PC-9 (cell line): ENCODE measurements around the gene ABCF3. TPM values are rescaled to one million over a fixed set of nuclear protein-coding genes. Genes with fewer than 3 reads are reported as not detected.

ENCODE experiments used
- BruUV-seq: library from RNA; stranded (reverse); fragments of 400-500 nt; replicated peaks from 2 replicates; lab custom pipeline; 2021; lab: Mats Ljungman, UMichigan
- CTCF ChIA-PET: fragments of 300-600 bp; sonication (Branson Sonifier 250); formaldehyde crosslinking; loops from one replicate; lab custom pipeline; 2022; ENCODE audit warnings: antibody characterized with exemption; lab: Charles Lee
- POLR2A ChIA-PET: fragments of 300-600 bp; sonication (Branson Sonifier 250); formaldehyde crosslinking; loops from one replicate; lab custom pipeline; 2022; ENCODE audit warnings: antibody characterized with exemption; ENCODE audit not compliant: unreplicated experiment; lab: Charles Lee
- DNase-seq, 2 experiments: peaks; one replicate each; pipeline versions ENCODE4 v3.0.0 to v3.0.0-alpha.2; 2015 to 2022; ENCODE audit warnings: mixed read lengths in 1 of 2
- H2AFZ ChIP-seq: fragments of 200-600 bp; sonication (generic); 2 replicates; pipeline ENCODE4 v1.8.1; 2017; ENCODE audit warnings: antibody characterized with exemption
- H3F3A ChIP-seq: fragments of 200-600 bp; sonication (generic); 2 replicates; pipeline ENCODE4 v1.8.1; 2017; ENCODE audit warnings: antibody characterized with exemption, mild to moderate bottlenecking, low read depth; ENCODE audit not compliant: insufficient read depth
- H3K27ac ChIP-seq: fragments of 200-600 bp; sonication (generic); 2 replicates; pipeline ENCODE4 v1.6.1; 2016; ENCODE audit warnings: mixed run types
- H3K27me3 ChIP-seq: fragments of 200-600 bp; sonication (generic); 2 replicates; pipeline ENCODE4 v1.6.1; 2016; ENCODE audit warnings: low read depth, mixed run types; ENCODE audit not compliant: insufficient read depth
- H3K36me3 ChIP-seq: fragments of 200-600 bp; sonication (generic); 2 replicates; pipeline ENCODE4 v1.6.1; 2016; ENCODE audit warnings: low read depth, mixed run types
- H3K4me1 ChIP-seq: fragments of 200-600 bp; sonication (generic); replicated peaks from 2 replicates; pipeline ENCODE4 v1.6.1; 2016; ENCODE audit warnings: mixed run types; ENCODE audit not compliant: insufficient read depth
- H3K4me2 ChIP-seq: fragments of 200-600 bp; sonication (generic); 2 replicates; pipeline ENCODE4 v1.6.1; 2017; ENCODE audit warnings: mixed run types
- H3K4me3 ChIP-seq: fragments of 200-600 bp; sonication (generic); 2 replicates; pipeline ENCODE4 v1.6.1; 2016; ENCODE audit warnings: mixed run types
- H3K79me2 ChIP-seq: fragments of 200-600 bp; sonication (generic); 2 replicates; pipeline ENCODE4 v1.6.1; 2017; ENCODE audit warnings: low read depth, mixed run types
- H3K9me2 ChIP-seq: fragments of 200-600 bp; sonication (generic); 2 replicates; pipeline ENCODE4 v1.8.1; 2017; ENCODE audit warnings: mild to moderate bottlenecking; ENCODE audit not compliant: insufficient read depth
- H3K9me3 ChIP-seq: fragments of 200-600 bp; sonication (generic); 2 replicates; pipeline ENCODE4 v1.8.1; 2016; ENCODE audit warnings: low read depth; ENCODE audit not compliant: insufficient read depth
- H4K20me1 ChIP-seq: fragments of 200-600 bp; sonication (generic); 2 replicates; pipeline ENCODE4 v1.8.1; 2017; ENCODE audit not compliant: insufficient read depth
- CTCF ChIP-seq: fragments of 200-600 bp; sonication (generic); conservative IDR thresholded peaks from 2 replicates; pipeline ENCODE4 v1.6.1; 2017; ENCODE audit warnings: mixed run types, antibody characterized with exemption, mild to moderate bottlenecking, moderate library complexity
- EZH2 ChIP-seq: fragments of 200-600 bp; sonication (generic); IDR thresholded peaks from 2 replicates; pipeline ENCODE4 v1.8.0; 2017; ENCODE audit warnings: antibody characterized with exemption, low read depth
- intact Hi-C: fragments of 100-400 bp; cut with micrococcal nuclease; formaldehyde crosslinking; loops from one replicate; pipeline ENCODE4 v1.10.0; 2022; ENCODE audit not compliant: unreplicated experiment
- total RNA-seq: library from RNA; stranded (reverse); gene quantifications from 2 replicates; pipeline ENCODE4 v1.2.3, GENCODE V29; 2021

ABCF3 gene
- total RNA-seq, 1 experiment from 2014 or later: 98.8 TPM

- BruUV-seq: no TSS peak
- Histone ChIP-seq H3K9me3 (no peaks in the 10 kb centered on the region), H3K4me2 (no peak overlapping the region), H3F3A (peaks cover 26% of the 10 kb centered on the region), H3K36me3 (peaks cover 20% of the 10 kb centered on the region; the same call in 1 of the 2 replicates), H3K27me3 (no peaks in the 10 kb centered on the region), H3K27ac (no peak overlapping the region), H3K4me1 (no peaks in the 10 kb centered on the region), H2AFZ (no peak overlapping the region), H4K20me1 (no peaks in the 10 kb centered on the region; the same call in 1 of the 2 replicates), H3K4me3 (no peak overlapping the region), H3K9me2 (no peaks in the 10 kb centered on the region), H3K79me2 (peaks cover 6% of the 10 kb centered on the region)
- intact Hi-C loops: loop anchor here (10.0 kb wide), 1 partner anchor 401 kb away; no protein-coding TSS in a partner anchor
- no peak for DNase-seq
- CTCF ChIA-PET: interaction anchor here (0.9 kb wide), 1 partner anchor 97 kb away, joined by 4 read pairs; no protein-coding TSS in a partner anchor
- TF ChIP-seq EZH2: no peak
- TF ChIP-seq CTCF: no peak
- POLR2A ChIA-PET: interaction anchor here (0.5 kb wide), 1 partner anchor 42 kb away, joined by 4 read pairs; no protein-coding TSS in a partner anchor
Observed at GRCh38 chr3:184143327-184143726, 42.7 kb upstream of the ABCF3 start.

GRCh38 chr3:184144505-184144904 lies 41.5 kb upstream of the ABCF3 start:
- no peak overlapping the region for H3K4me3 ChIP-seq
- no peaks in the 10 kb centered on the region for H3K9me3 ChIP-seq
- no peaks in the 10 kb centered on the region for H3K27me3 ChIP-seq
- no TSS peak for BruUV-seq
- intact Hi-C loops: loop anchor here (10.0 kb wide), 1 partner anchor 400 kb away; no protein-coding TSS in a partner anchor
- TF ChIP-seq EZH2 (no peak), CTCF (no peak)
- no peak overlapping the region for H3K27ac ChIP-seq
- H3K36me3 ChIP-seq: peaks cover 20% of the 10 kb centered on the region; the same call in 1 of the 2 replicates
- H3K4me2 ChIP-seq: no peak overlapping the region
- no peaks in the 10 kb centered on the region for H3K9me2 ChIP-seq
- no peaks in the 10 kb centered on the region for H3K4me1 ChIP-seq
- peaks cover 32% of the 10 kb centered on the region for H3F3A ChIP-seq
- DNase-seq: no peak
- ChIA-PET CTCF (no interaction called here), POLR2A (interaction anchor here (0.6 to 0.7 kb wide), 2 partner anchors 9 to 175 kb away, joined by 5 to 8 read pairs; partner anchors contain the start of gene EIF2B5)
- no peaks in the 10 kb centered on the region; the same call in 1 of the 2 replicates for H4K20me1 ChIP-seq
- H3K79me2 ChIP-seq: no peaks in the 10 kb centered on the region
- H2AFZ ChIP-seq: no peak overlapping the region

- BruUV-seq: no TSS peak
- peak; percentile 79 for TF ChIP-seq CTCF
- no peak for TF ChIP-seq EZH2
- no peaks in the 10 kb centered on the region for H3K9me3 ChIP-seq
- no peak overlapping the region for H3K4me3 ChIP-seq
- intact Hi-C loops: loop anchor here (1.0 to 10.0 kb wide), 6 partner anchors 40 to 400 kb away; no protein-coding TSS in a partner anchor
- CTCF ChIA-PET: interaction anchor here (0.9 kb wide), 1 partner anchor 10 kb away, joined by 3 read pairs; the partner anchor contains the start of gene EIF2B5
- H3F3A ChIP-seq: peaks cover 38% of the 10 kb centered on the region
- peaks cover 20% of the 10 kb centered on the region; the same call in 1 of the 2 replicates for H3K36me3 ChIP-seq
- H3K27ac ChIP-seq: no peak overlapping the region
- H2AFZ ChIP-seq: no peak overlapping the region
- H3K79me2 ChIP-seq: no peaks in the 10 kb centered on the region
- no peaks in the 10 kb centered on the region; the same call in 1 of the 2 replicates for H4K20me1 ChIP-seq
- POLR2A ChIA-PET: interaction anchor here (0.6 to 0.7 kb wide), 2 partner anchors 10 to 175 kb away, joined by 5 to 8 read pairs; partner anchors contain the start of gene EIF2B5
- H3K4me2 ChIP-seq: no peak overlapping the region
- no peaks in the 10 kb centered on the region for H3K27me3 ChIP-seq
- no peaks in the 10 kb centered on the region for H3K9me2 ChIP-seq
- DNase-seq: peak; percentile 71 to 74
- no peaks in the 10 kb centered on the region for H3K4me1 ChIP-seq
Observed at GRCh38 chr3:184145111-184145524, 40.9 kb upstream of the ABCF3 start.
